Karpas-422 (cell line): Measurements from ENCODE around the gene TCF7. TPM values are rescaled to one million over a fixed set of nuclear protein-coding genes. Genes with fewer than 3 reads are reported as not detected.

Source experiments
- DNase-seq: peaks from one replicate; pipeline ENCODE4 v3.0.0-alpha.2; 2015
- H2AFZ ChIP-seq: fragments of 200-600 bp; sonication (generic); 2 replicates; pipeline ENCODE4 v1.6.1; 2014; ENCODE audit warnings: antibody characterized with exemption, low read length, mixed read lengths
- H3K27ac ChIP-seq: fragments of 200-600 bp; sonication (generic); 2 replicates; pipeline ENCODE4 v1.5.1; 2014; ENCODE audit warnings: mild to moderate bottlenecking, low read length, moderate library complexity
- H3K27me3 ChIP-seq: fragments of 200-600 bp; sonication (generic); 2 replicates; pipeline ENCODE4 v1.6.1; 2014; ENCODE audit warnings: low read length, mixed read lengths
- H3K36me3 ChIP-seq: fragments of 200-600 bp; sonication (generic); 2 replicates; pipeline ENCODE4 v1.6.1; 2014; ENCODE audit warnings: low read length, mixed read lengths; ENCODE audit not compliant: insufficient read depth
- H3K4me1 ChIP-seq: fragments of 200-600 bp; sonication (generic); 2 replicates; pipeline ENCODE4 v1.6.1; 2014; ENCODE audit warnings: mild to moderate bottlenecking, low read length, mixed read lengths
- H3K4me2 ChIP-seq: fragments of 200-600 bp; sonication (generic); 2 replicates; pipeline ENCODE4 v1.6.1; 2014; ENCODE audit warnings: low read length, low read depth, mild to moderate bottlenecking; ENCODE audit not compliant: poor library complexity, severe bottlenecking
- H3K4me3 ChIP-seq: fragments of 200-600 bp; sonication (generic); 2 replicates; pipeline ENCODE4 v1.5.1; 2014; ENCODE audit warnings: mild to moderate bottlenecking, antibody characterized with exemption, low read length, mixed read lengths
- H3K79me2 ChIP-seq: fragments of 200-600 bp; sonication (generic); 2 replicates; pipeline ENCODE4 v1.6.1; 2014; ENCODE audit warnings: mild to moderate bottlenecking, low read length, mixed read lengths
- H3K9ac ChIP-seq: fragments of 200-600 bp; sonication (generic); 2 replicates; pipeline ENCODE4 v1.6.0; 2014; ENCODE audit warnings: low read length
- H3K9me2 ChIP-seq: fragments of 200-600 bp; sonication (generic), shearing (Covaris generic); replicated peaks from 2 replicates; pipeline ENCODE4 v1.6.0; 2014; ENCODE audit warnings: mild to moderate bottlenecking, low read length, moderate library complexity; ENCODE audit not compliant: insufficient read depth
- H3K9me3 ChIP-seq: fragments of 300-700, 200-600 bp; sonication (generic); 2 replicates; pipeline ENCODE4 v1.6.1; 2014; ENCODE audit warnings: low read length, mixed read lengths
- H4K20me1 ChIP-seq: fragments of 200-600 bp; sonication (generic); 2 replicates; pipeline ENCODE4 v1.6.1; 2014; ENCODE audit warnings: mild to moderate bottlenecking, antibody characterized with exemption, low read length, low read depth; ENCODE audit not compliant: insufficient read depth
- total RNA-seq: library from RNA; depleted of rRNA; stranded (reverse); fragments of >200 nt; shearing (Covaris generic); gene quantifications from 2 replicates; pipeline ENCODE4 v1.2.3, GENCODE V29; 2014; ENCODE audit warnings: low replicate concordance

The TCF7 gene
- total RNA-seq, 1 experiment from 2014 or later, result not detected

DNA sequence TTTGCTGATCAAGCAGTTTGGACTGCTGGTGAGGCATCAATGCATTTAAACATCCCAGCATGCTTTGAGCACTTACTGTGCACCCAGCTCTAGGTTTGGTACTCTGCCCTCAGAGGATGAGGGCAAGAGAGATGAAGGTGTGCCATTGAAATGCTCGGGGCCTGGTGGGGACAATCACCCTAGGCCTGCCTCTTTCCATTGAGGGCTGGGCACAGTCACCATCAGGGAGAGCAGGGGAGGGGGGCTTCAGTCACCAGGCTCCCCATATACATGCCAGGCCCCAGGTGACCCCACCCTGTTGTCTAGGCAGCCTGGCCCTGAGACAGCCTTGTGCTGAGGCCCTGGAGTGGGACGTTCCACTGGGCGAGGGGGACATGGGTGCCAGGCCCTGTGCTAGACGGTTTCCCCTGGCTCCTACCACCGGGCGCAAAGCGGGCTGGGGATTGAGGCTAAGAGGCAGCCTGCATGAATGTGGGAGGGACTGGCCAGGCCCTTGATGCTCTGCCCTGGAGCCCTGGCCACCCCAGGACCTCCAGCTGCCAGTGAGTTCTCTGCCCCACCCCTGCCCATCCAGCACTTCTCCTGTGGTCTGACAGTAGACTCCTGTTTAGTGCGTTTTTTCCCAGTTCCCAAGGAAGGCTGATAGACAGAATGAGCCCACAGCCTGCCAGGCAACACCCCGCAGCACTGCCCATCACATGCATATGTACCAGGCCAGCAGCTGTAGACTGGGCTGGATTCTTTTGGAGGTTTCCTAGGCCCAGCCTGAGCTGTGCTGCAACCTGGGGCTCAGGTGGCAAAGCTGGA lies 18.9 kb downstream of the TCF7 start:
- Histone ChIP-seq H3K79me2 (0 out of 2 replicates have a peak, but pooled peaks cover 2% of the 10 kb centered on the region), H3K9me3 (no peaks in the 10 kb centered on the region), H3K9ac (no peak overlapping the region), H3K9me2 (no peaks in the 10 kb centered on the region), H2AFZ (no peak overlapping the region), H4K20me1 (peaks cover 12% of the 10 kb centered on the region; the same call in 1 of the 2 replicates), H3K4me3 (no peak overlapping the region), H3K27me3 (no peaks in the 10 kb centered on the region), H3K4me1 (no peaks in the 10 kb centered on the region), H3K4me2 (no peak overlapping the region), H3K27ac (no peak overlapping the region), H3K36me3 (no peaks in the 10 kb centered on the region)
- DNase-seq, result no peak

DNA sequence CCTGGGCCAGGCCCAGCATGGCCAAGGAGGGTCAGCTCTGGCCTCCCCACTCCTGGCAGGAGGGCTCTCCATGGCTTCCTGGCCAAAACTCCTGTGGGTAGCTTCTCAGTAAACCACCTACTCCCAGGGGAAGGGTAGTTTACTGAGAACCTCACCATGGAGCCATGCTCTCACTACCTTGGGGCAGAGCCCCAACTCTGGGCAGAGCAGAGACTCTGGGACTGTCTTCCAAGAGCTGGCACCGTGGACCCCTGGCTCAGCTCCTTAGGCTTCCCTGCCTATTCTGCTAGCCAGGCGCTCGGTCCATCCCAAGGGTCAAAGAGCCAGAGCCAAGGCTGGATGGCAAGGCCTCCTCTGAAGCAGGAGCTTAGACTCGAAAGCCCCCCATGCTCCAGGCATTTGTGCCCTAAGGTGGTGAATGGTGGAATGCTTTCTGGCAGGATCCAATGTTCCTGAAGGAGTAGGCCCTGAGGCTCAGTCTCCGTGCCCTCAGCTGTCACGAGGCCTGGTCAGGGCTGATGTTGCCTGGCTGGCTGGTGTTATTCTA lies 19.6 kb downstream of the TCF7 start:
- DNase-seq, result no peak
- H3K9ac ChIP-seq, result no peak overlapping the region

DNA sequence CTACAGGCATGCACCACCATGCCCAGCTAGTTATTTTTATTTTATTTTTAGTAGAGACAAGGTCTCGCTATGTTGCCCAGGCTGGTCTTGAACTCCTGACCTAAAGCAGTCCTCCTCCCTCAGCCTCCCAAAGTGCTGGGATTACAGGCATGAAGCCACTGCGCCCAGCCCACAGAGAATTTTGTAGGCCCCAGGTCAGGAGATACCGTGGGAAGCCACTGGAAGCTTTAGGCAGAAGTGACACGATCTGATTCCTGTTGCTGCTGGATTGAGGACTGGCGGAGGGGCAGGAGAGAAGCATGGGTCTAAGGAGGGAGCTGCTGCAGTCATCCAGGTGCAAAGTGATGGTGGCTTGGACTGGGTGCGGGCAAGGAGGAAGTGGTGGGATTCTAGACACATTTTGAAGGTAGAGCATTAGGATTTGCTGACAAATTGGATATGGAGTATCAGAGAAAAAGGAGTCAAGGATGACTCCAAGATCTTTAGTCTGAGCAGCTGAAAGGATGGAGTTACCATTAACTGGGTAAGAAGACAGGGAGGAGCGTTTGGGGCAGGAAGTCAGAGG lies 20.7 kb downstream of the TCF7 start:
- no peaks in the 10 kb centered on the region for H3K27me3 ChIP-seq
- H3K79me2 ChIP-seq, result peaks cover 12% of the 10 kb centered on the region
- no peak overlapping the region for H3K9ac ChIP-seq
- peaks cover 18% of the 10 kb centered on the region for H4K20me1 ChIP-seq
- H3K4me2 ChIP-seq, result no peak overlapping the region
- no peak for DNase-seq
- H3K36me3 ChIP-seq, result peaks cover 1% of the 10 kb centered on the region; the same call in 1 of the 2 replicates
- H3K4me1 ChIP-seq, result no peaks in the 10 kb centered on the region
- no peak overlapping the region for H3K27ac ChIP-seq
- H2AFZ ChIP-seq, result no peak overlapping the region
- H3K4me3 ChIP-seq, result no peak overlapping the region
- H3K9me3 ChIP-seq, result no peaks in the 10 kb centered on the region
- no peaks in the 10 kb centered on the region for H3K9me2 ChIP-seq

More for the DNA sequence above, 19.6 kb downstream of the TCF7 start:
- Histone ChIP-seq H2AFZ (no peak overlapping the region), H3K27me3 (no peaks in the 10 kb centered on the region), H3K9me3 (no peaks in the 10 kb centered on the region), H3K9me2 (no peaks in the 10 kb centered on the region), H3K4me2 (no peak overlapping the region), H3K4me3 (no peak overlapping the region), H3K4me1 (no peaks in the 10 kb centered on the region), H3K79me2 (0 out of 2 replicates have a peak, but pooled peaks cover 2% of the 10 kb centered on the region), H3K27ac (no peak overlapping the region), H3K36me3 (no peaks in the 10 kb centered on the region), H4K20me1 (peaks cover 16% of the 10 kb centered on the region; the same call in 1 of the 2 replicates)

DNA sequence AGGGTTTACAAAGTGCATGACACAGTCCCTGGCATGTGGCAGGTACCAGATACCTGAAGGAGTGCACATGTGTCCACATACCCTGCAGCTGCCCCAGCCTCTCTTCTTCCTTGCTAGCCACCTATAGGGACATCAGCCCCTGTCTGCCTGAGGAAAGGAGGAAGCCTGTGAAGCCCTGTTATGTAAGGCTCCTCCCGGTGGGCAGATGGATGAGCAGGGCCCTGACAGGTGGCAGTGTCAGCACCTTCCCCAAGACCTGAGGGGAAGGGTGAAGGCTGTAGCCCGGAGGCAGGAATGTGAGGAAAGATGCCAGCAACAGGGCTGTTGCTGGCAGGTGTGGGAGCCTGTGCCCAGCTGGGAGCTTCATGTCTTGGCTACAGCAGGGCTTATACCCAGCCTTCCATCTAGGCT lies 21.7 kb downstream of the TCF7 start:
- Histone ChIP-seq H3K79me2 (peaks cover 16% of the 10 kb centered on the region), H4K20me1 (peaks cover 21% of the 10 kb centered on the region), H3K4me1 (no peaks in the 10 kb centered on the region), H3K4me2 (no peak overlapping the region), H3K36me3 (peaks cover 3% of the 10 kb centered on the region; the same call in 1 of the 2 replicates), H3K27me3 (no peaks in the 10 kb centered on the region), H3K9me3 (no peaks in the 10 kb centered on the region), H3K4me3 (no peak overlapping the region), H2AFZ (no peak overlapping the region), H3K9me2 (no peaks in the 10 kb centered on the region), H3K9ac (no peak overlapping the region), H3K27ac (no peak overlapping the region)
- no peak for DNase-seq

DNA sequence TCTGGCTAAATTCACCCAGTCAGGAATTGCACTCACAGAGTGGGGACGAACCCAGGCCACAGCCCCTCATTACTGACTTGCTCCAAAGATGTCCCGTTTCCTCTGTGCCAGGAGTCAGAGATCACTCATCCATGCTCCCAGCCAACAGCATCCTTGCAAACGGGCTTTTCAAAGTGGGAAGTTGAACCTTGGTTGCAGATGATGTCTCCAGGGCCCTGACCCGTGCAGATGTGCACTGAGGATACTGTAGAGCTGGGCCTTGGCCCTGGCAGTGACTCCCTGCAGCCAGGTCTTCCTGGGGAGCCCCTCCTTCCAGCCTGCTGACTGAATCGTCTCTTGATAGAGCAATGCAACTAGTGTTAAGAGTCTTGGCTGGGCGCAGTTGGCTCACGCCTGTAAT lies 22.3 kb downstream of the TCF7 start:
- Histone ChIP-seq H3K9ac (no peak overlapping the region), H2AFZ (no peak overlapping the region), H3K27me3 (no peaks in the 10 kb centered on the region), H3K9me3 (no peaks in the 10 kb centered on the region), H3K4me2 (no peak overlapping the region), H3K9me2 (no peaks in the 10 kb centered on the region), H3K4me3 (no peak overlapping the region), H3K36me3 (peaks cover 3% of the 10 kb centered on the region; the same call in 1 of the 2 replicates), H3K27ac (no peak overlapping the region), H3K4me1 (no peaks in the 10 kb centered on the region), H4K20me1 (peaks cover 20% of the 10 kb centered on the region), H3K79me2 (peaks cover 18% of the 10 kb centered on the region)
- no peak for DNase-seq

DNA sequence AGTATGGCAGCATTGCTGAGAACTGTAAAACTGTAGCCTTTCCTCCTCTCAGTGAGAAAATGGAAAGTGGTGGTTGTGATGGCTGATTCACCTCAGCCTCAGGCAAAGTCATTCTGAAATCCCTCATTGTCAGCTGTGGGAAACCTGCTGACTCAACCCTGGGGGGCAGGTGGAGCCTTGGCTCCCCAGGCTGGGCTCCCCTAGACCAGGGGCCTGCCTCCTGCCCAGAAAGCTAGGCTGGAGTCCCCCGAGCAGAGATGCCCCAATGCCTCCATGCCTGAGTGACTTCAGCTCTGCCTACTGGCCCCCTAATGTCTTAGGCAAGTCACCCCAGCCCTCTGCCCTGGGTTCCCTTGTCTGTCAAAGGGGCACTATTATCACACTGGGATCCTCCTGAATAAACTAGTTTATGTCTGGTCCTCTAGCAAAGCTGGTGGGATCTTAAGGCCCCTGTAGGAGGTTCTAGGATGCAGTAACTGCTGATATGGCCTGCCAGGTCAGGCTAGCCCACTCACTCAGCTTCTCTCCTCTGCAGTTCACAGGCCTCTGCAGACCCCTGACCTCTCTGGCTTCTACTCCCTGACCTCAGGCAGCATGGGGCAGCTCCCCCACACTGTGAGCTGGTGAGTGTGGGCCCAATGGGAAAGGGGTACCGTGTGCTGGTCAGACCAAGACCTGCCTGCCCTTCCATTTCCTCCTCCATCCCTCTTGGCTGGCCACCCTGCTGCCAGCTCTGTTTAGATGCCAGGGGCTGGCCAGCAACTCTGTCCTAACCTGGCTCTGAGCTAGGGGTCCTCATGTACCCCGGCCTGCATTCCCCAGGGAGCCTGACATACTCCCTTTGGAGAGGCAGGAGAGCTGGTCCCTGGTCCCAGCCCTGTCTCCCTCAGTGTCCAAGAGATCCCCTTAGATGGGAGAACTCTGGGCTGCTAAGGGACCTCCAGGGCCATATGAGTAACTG lies 24.2 kb downstream of the TCF7 start:
- H2AFZ ChIP-seq, result no peak overlapping the region
- no peaks in the 10 kb centered on the region for H3K9me2 ChIP-seq
- H3K4me3 ChIP-seq, result no peak overlapping the region
- no peaks in the 10 kb centered on the region for H3K4me1 ChIP-seq
- no peak overlapping the region for H3K9ac ChIP-seq
- H3K4me2 ChIP-seq, result no peak overlapping the region
- peaks cover 3% of the 10 kb centered on the region; the same call in 1 of the 2 replicates for H3K36me3 ChIP-seq
- no peak overlapping the region for H3K27ac ChIP-seq
- H3K9me3 ChIP-seq, result no peaks in the 10 kb centered on the region
- no peak for DNase-seq
- H3K27me3 ChIP-seq, result no peaks in the 10 kb centered on the region
- peaks cover 28% of the 10 kb centered on the region for H4K20me1 ChIP-seq
- H3K79me2 ChIP-seq, result peaks cover 22% of the 10 kb centered on the region

DNA sequence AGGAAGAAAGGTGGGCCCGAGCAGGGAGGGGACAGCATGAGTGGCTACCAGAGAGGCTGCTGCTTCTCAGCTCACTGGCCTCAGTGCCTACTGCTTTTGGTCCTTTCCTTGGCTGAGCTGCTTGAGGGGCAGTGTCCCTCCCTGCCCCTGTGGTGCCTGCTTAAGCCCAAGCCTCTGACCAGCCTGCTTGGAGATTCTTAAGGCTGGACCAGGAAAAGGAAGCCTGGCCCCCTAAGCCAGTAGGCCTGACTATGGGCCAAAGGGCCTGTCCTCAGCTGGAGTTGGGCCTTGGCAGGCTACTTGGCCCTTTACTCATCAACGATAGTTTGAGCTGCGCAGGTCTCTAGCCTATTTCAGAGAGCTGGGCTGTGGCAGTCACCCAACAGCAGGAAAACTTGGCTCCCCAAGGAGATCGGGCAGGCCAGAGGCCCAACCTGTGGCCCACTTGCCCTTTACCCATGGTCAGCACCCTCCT lies 24.9 kb downstream of the TCF7 start:
- peaks cover 30% of the 10 kb centered on the region for H3K79me2 ChIP-seq
- H3K27ac ChIP-seq, result no peak overlapping the region
- H3K4me1 ChIP-seq, result no peaks in the 10 kb centered on the region
- H3K9me3 ChIP-seq, result no peaks in the 10 kb centered on the region
- no peak overlapping the region for H3K9ac ChIP-seq
- DNase-seq, result no peak
- no peak overlapping the region for H3K4me2 ChIP-seq
- no peaks in the 10 kb centered on the region for H3K27me3 ChIP-seq
- peaks cover 28% of the 10 kb centered on the region for H4K20me1 ChIP-seq
- H3K4me3 ChIP-seq, result no peak overlapping the region
- H2AFZ ChIP-seq, result no peak overlapping the region
- H3K36me3 ChIP-seq, result peaks cover 7% of the 10 kb centered on the region; the same call in 1 of the 2 replicates
- no peaks in the 10 kb centered on the region for H3K9me2 ChIP-seq
